H1 (cell line): Measurements from ENCODE around the gene MEGF11. TPM values are rescaled to one million over a fixed set of nuclear protein-coding genes. Genes with fewer than 3 reads are reported as not detected.

Source experiments
- CTCF ChIA-PET: fragments of 300-600 bp; sonication (Branson Sonifier 250); formaldehyde crosslinking; loops from one replicate; lab custom pipeline; 2021; ENCODE audit not compliant: partially characterized antibody; lab: Charles Lee
- POLR2A ChIA-PET: fragments of 300-600 bp; sonication (Branson Sonifier 250); formaldehyde crosslinking; loops from one replicate; lab custom pipeline; 2021; ENCODE audit warnings: inconsistent platforms; ENCODE audit not compliant: partially characterized antibody; lab: Charles Lee
- DNase-seq, 2 experiments: peaks; one replicate each; pipeline versions ENCODE4 v3.0.0 to v3.0.0-alpha.2; 2010 to 2022; ENCODE audit warnings: low spot score in 2 of 2, low read depth in 1 of 2, mixed read lengths in 1 of 2
- FAIRE-seq: peaks from 2 replicates; lab custom pipeline; 2011; peaks lifted over from hg19 to GRCh38; lab: Jason Lieb, UNC
- H2AFZ ChIP-seq: 2 replicates; pipeline ENCODE4 v1.8.1; 2012; ENCODE audit warnings: low read length, inconsistent platforms
- H2AK5ac ChIP-seq: 2 replicates; pipeline ENCODE4 v1.6.1; 2013; ENCODE audit warnings: low read depth, low read length
- H2BK120ac ChIP-seq: replicated peaks from 2 replicates; pipeline ENCODE3; 2013; ENCODE audit warnings: low read depth, low read length, inconsistent platforms
- H2BK12ac ChIP-seq: 2 replicates; pipeline ENCODE4 v1.6.1; 2013; ENCODE audit warnings: low read depth, low read length
- H2BK15ac ChIP-seq: 2 replicates; pipeline ENCODE4 v1.6.1; 2013; ENCODE audit warnings: low read length
- H2BK20ac ChIP-seq: 2 replicates; pipeline ENCODE4 v1.6.1; 2013; ENCODE audit warnings: low read length
- H2BK5ac ChIP-seq: 2 replicates; pipeline ENCODE4 v1.6.1; 2013; ENCODE audit warnings: low read depth, low read length
- H3K14ac ChIP-seq: 2 replicates; pipeline ENCODE4 v1.6.1; 2013; ENCODE audit warnings: inconsistent platforms; ENCODE audit not compliant: insufficient read length
- H3K18ac ChIP-seq: 2 replicates; pipeline ENCODE4 v1.6.1; 2013; ENCODE audit warnings: low read length; ENCODE audit errors: extremely low read depth
- H3K23ac ChIP-seq: 2 replicates; pipeline ENCODE4 v1.6.1; 2013; ENCODE audit warnings: inconsistent platforms; ENCODE audit not compliant: insufficient read length
- H3K23me2 ChIP-seq: 2 replicates; pipeline ENCODE4 v1.6.1; 2013; ENCODE audit warnings: low read depth, low read length
- H3K27ac ChIP-seq: 2 replicates; pipeline ENCODE4 v1.6.1; 2011; ENCODE audit warnings: low read depth, low read length, inconsistent platforms
- H3K27me3 ChIP-seq, 4 experiments: replicated peaks in 1 of 4; 1 replicate in 1 of 4; 2 replicates in 3 of 4; pipeline versions ENCODE4 v1.6.1 to v1.8.1; 2011 to 2013; ENCODE audit warnings: low read length in 3 of 4, mild to moderate bottlenecking in 3 of 4, inconsistent platforms in 2 of 4, mixed read lengths in 2 of 4, moderate library complexity in 1 of 4; ENCODE audit not compliant: control insufficient read depth in 3 of 4, insufficient read depth in 3 of 4; ENCODE audit errors: extremely low read depth in 1 of 4
- H3K36me3 ChIP-seq, 4 experiments: 2 replicates each; pipeline versions ENCODE4 v1.6.1 to v1.8.1; 2011 to 2013; ENCODE audit warnings: mild to moderate bottlenecking in 4 of 4, low read length in 3 of 4, moderate library complexity in 2 of 4, control low read depth in 1 of 4, inconsistent platforms in 1 of 4; ENCODE audit not compliant: insufficient read depth in 4 of 4, control insufficient read depth in 2 of 4
- H3K4ac ChIP-seq: replicated peaks from 2 replicates; pipeline ENCODE3; 2013; ENCODE audit warnings: low read length, low read depth, mixed read lengths, inconsistent platforms; ENCODE audit not compliant: insufficient read length
- H3K4me1 ChIP-seq, 4 experiments: replicated peaks in 1 of 4; 1 replicate in 1 of 4; 2 replicates in 3 of 4; pipeline versions ENCODE4 v1.6.1 to v1.8.1; 2011 to 2013; ENCODE audit warnings: low read length in 3 of 4, inconsistent platforms in 2 of 4, mixed read lengths in 1 of 4; ENCODE audit not compliant: insufficient read depth in 4 of 4, control insufficient read depth in 3 of 4
- H3K4me2 ChIP-seq, 2 experiments: 2 replicates each; pipeline versions ENCODE4 v1.6.1 to v1.8.1; 2011 to 2013; ENCODE audit warnings: low read depth in 2 of 2, low read length in 2 of 2, control low read depth in 1 of 2, inconsistent platforms in 1 of 2, mild to moderate bottlenecking in 1 of 2; ENCODE audit not compliant: insufficient read depth in 1 of 2
- H3K4me3 ChIP-seq, 4 experiments: fragments of 200-600, 300-600 bp in 1 of 4; sonication (generic), shearing (Covaris generic), sonication (Bioruptor Twin) in 1 of 4; 2 replicates each; pipeline versions ENCODE4 v1.5.1 to v1.8.1; 2011 to 2016; ENCODE audit warnings: low read length in 4 of 4, low read depth in 3 of 4, control low read depth in 2 of 4, inconsistent platforms in 2 of 4, mild to moderate bottlenecking in 2 of 4, mixed read lengths in 1 of 4, moderate library complexity in 1 of 4; ENCODE audit not compliant: insufficient read depth in 2 of 4; ENCODE audit errors: extremely low read depth in 1 of 4
- H3K56ac ChIP-seq: replicated peaks from 2 replicates; pipeline ENCODE3; 2013; ENCODE audit warnings: low read depth, mild to moderate bottlenecking, mixed read lengths, low read length, inconsistent platforms; ENCODE audit not compliant: insufficient read length
- H3K79me1 ChIP-seq: 2 replicates; pipeline ENCODE4 v1.6.1; 2013; ENCODE audit warnings: low read depth, low read length, control low read depth
- H3K79me2 ChIP-seq, 2 experiments: 2 replicates each; pipeline versions ENCODE4 v1.6.1 to v1.8.1; 2012 to 2013; ENCODE audit warnings: low read length in 2 of 2, mild to moderate bottlenecking in 2 of 2, inconsistent platforms in 1 of 2; ENCODE audit not compliant: insufficient read depth in 2 of 2, control insufficient read depth in 1 of 2
- H3K9ac ChIP-seq, 4 experiments: replicated peaks in 1 of 4; 1 replicate in 1 of 4; 2 replicates in 3 of 4; pipeline versions ENCODE4 v1.6.1 to v1.8.1; 2011 to 2013; ENCODE audit warnings: low read depth in 3 of 4, low read length in 3 of 4, control low read depth in 2 of 4, mild to moderate bottlenecking in 2 of 4, moderate library complexity in 2 of 4, inconsistent platforms in 1 of 4; ENCODE audit errors: extremely low read depth in 1 of 4
- H3K9me3 ChIP-seq, 2 experiments: 2 replicates each; pipeline versions ENCODE4 v1.6.1 to v1.8.1; 2012 to 2013; ENCODE audit warnings: mild to moderate bottlenecking in 2 of 2, moderate library complexity in 2 of 2, control low read depth in 1 of 2, inconsistent platforms in 1 of 2, low read depth in 1 of 2, low read length in 1 of 2, mixed read lengths in 1 of 2; ENCODE audit not compliant: insufficient read depth in 2 of 2
- H4K20me1 ChIP-seq, 2 experiments: replicated peaks in 1 of 2; 2 replicates each; pipeline versions ENCODE3 to v1.8.1; 2011 to 2013; ENCODE audit warnings: inconsistent platforms in 2 of 2, low read length in 2 of 2, mild to moderate bottlenecking in 1 of 2; ENCODE audit not compliant: insufficient read depth in 2 of 2, control insufficient read depth in 1 of 2
- H4K5ac ChIP-seq: 2 replicates; pipeline ENCODE4 v1.6.1; 2013; ENCODE audit warnings: low read length, low read depth, mixed read lengths, inconsistent platforms; ENCODE audit not compliant: insufficient read length
- H4K8ac ChIP-seq: 2 replicates; pipeline ENCODE4 v1.8.0; 2013; ENCODE audit warnings: mild to moderate bottlenecking, moderate library complexity, low read length, inconsistent platforms; ENCODE audit not compliant: insufficient read depth; ENCODE audit errors: extremely low read depth
- H4K91ac ChIP-seq: replicated peaks from 2 replicates; pipeline ENCODE3; 2013; ENCODE audit warnings: low read length, mixed read lengths, inconsistent platforms; ENCODE audit not compliant: insufficient read length
- BCL11A ChIP-seq, 2 experiments: IDR thresholded peaks; one replicate each; pipeline ENCODE4 v1.6.1; 2011; ENCODE audit warnings: low read depth in 2 of 2, low read length in 2 of 2, mild to moderate bottlenecking in 2 of 2
- CBX5 ChIP-seq: fragments of 300-800, 300-1000 bp; sonication (generic); IDR thresholded peaks from 2 replicates; pipeline ENCODE4 v1.7.1; 2016; ENCODE audit warnings: antibody characterized with exemption, low read length, low read depth
- CTBP2 ChIP-seq: IDR thresholded peaks from 2 replicates; pipeline ENCODE4 v1.7.0; 2011; ENCODE audit warnings: borderline replicate concordance, mild to moderate bottlenecking, moderate library complexity, mixed read lengths, low read length; ENCODE audit not compliant: insufficient read depth, insufficient read length
- E2F6 ChIP-seq: IDR thresholded peaks from 2 replicates; pipeline ENCODE4 v1.6.1; 2012; ENCODE audit warnings: inconsistent platforms
- EP300 ChIP-seq, 2 experiments: IDR thresholded peaks; 1 replicate in 1 of 2; 2 replicates in 1 of 2; pipeline ENCODE4 v1.6.1; 2011 to 2012; ENCODE audit warnings: low read depth in 2 of 2, low read length in 2 of 2, mild to moderate bottlenecking in 2 of 2, borderline replicate concordance in 1 of 2, inconsistent platforms in 1 of 2, moderate library complexity in 1 of 2
- NANOG ChIP-seq: IDR thresholded peaks from 2 replicates; pipeline ENCODE4 v1.6.1; 2011; ENCODE audit warnings: low read length, low read depth, mild to moderate bottlenecking, inconsistent platforms; ENCODE audit not compliant: insufficient read depth, poor library complexity, severe bottlenecking
- NRF1 ChIP-seq: IDR thresholded peaks from 2 replicates; pipeline ENCODE4 v1.6.1; 2011; ENCODE audit warnings: mild to moderate bottlenecking, low read depth, low read length, improper control_type of control experiment
- POLR2A ChIP-seq, 2 experiments: IDR thresholded peaks; 1 replicate in 1 of 2; 2 replicates in 1 of 2; pipeline ENCODE4 v1.6.1; 2011; ENCODE audit warnings: low read depth in 2 of 2, low read length in 2 of 2, mild to moderate bottlenecking in 2 of 2; ENCODE audit errors: control extremely low read depth in 1 of 2
- RBBP5 ChIP-seq: IDR thresholded peaks from 2 replicates; pipeline ENCODE4 v1.7.1; 2012; ENCODE audit warnings: low read depth, mild to moderate bottlenecking, inconsistent platforms, low read length, moderate library complexity, borderline replicate concordance
- RNF2 ChIP-seq: fragments of 200-900, 300-1000 bp; sonication (generic); IDR thresholded peaks from 2 replicates; pipeline ENCODE4 v1.7.1; 2016; ENCODE audit warnings: borderline replicate concordance, low read depth, mild to moderate bottlenecking, antibody characterized with exemption, low read length; ENCODE audit not compliant: poor library complexity, severe bottlenecking; ENCODE audit errors: missing control alignments
- SP1 ChIP-seq: IDR thresholded peaks from 2 replicates; pipeline ENCODE4 v1.6.1; 2011; ENCODE audit warnings: low read depth, low read length
- SP4 ChIP-seq: IDR thresholded peaks from 2 replicates; pipeline ENCODE4 v1.6.1; 2012; ENCODE audit warnings: low read length, inconsistent platforms
- SRF ChIP-seq: IDR thresholded peaks from 2 replicates; pipeline ENCODE4 v1.6.1; 2011; ENCODE audit warnings: mild to moderate bottlenecking, low read depth, low read length, moderate library complexity
- TAF1 ChIP-seq: IDR thresholded peaks from 2 replicates; pipeline ENCODE4 v1.6.1; 2011; ENCODE audit warnings: mild to moderate bottlenecking, low read depth, low read length
- WGBS, 2 experiments: shearing (Covaris generic) in 1 of 2; methylation state at CpG; one replicate each; pipeline versions ENCODE4 v1.1.6 to v1.1.7; 2013 to 2015; ENCODE audit warnings: low lambda C conversion rate in 2 of 2, mixed read lengths in 2 of 2, inconsistent platforms in 1 of 2, low coverage in 1 of 2, missing lambda C conversion rate in 1 of 2; ENCODE audit not compliant: insufficient replicate concordance in 2 of 2, insufficient coverage in 1 of 2, insufficient read length in 1 of 2; ENCODE audit errors: extremely low coverage in 1 of 2, missing lambda C conversion rate in 1 of 2; 5-methylcytosine and 5-hydroxymethylcytosine counted together
- polyA plus RNA-seq, 7 experiments: library from polyadenylated mRNA; depleted of rRNA in 3 of 7; stranded (reverse) in 5 of 7; unstranded in 2 of 7; fragments of >200 nt in 5 of 7; fragments of 200-250 nt in 2 of 7; gene quantifications; 1 replicate in 5 of 7; 2 replicates in 1 of 7; 4 replicates in 1 of 7; pipeline versions ENCODE4 v1.2.1 to v1.2.3, GENCODE V29; 2011 to 2013; ENCODE audit warnings: missing spikeins in 2 of 7, mixed read lengths in 2 of 7
- total RNA-seq: library from RNA; stranded (reverse); fragmentation: NEBNext Ultra II Directional; extraction: Animal tissue kit (Norgen Biotek cat#: 25700); gene quantifications from 2 replicates; pipeline ENCODE4 v1.2.1, GENCODE V29; 2021

The MEGF11 gene
- total and polyA plus RNA-seq, 2 of the 8 experiments (the other 6 are each of a cell fraction or from before 2014, with no cell fraction given) = 4.4 to 4.8 TPM

DNA sequence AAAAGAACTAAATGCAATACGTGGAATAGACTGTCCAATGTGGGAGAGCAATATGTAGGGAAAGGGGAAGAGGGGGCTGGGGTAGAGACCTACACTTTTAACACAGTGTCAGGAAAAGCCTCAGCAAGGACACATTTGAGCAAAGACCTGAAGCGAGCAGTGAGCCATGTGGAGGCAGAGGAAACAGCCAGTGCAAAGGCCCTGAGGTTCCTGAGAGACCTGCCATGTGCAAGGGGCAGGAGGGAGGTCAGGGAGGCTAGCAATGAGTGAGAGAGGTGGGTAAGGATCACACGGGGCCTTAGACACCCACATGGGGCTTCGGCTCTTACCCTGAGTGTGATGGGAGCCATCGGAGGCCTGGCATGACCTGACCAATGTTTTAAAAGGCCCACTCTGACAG is 203.3 kb downstream of the MEGF11 start:
- WGBS, 2 experiments = 87% methylated on average over 5 of the region's 5 CpGs; no CpG with 5 or more reads in 1 of the 2 experiments
- Histone ChIP-seq H3K27me3 (no peaks in the 10 kb centered on the region), H4K91ac (no peak overlapping the region), H3K79me2 (no peaks in the 10 kb centered on the region), H2AK5ac (no peak overlapping the region), H3K4me3 (no peak overlapping the region), H3K9ac (no peak overlapping the region), H4K5ac (no peak overlapping the region), H3K9me3 (no peaks in the 10 kb centered on the region), H3K14ac (no peak overlapping the region), H3K4ac (no peak overlapping the region), H3K23ac (no peak overlapping the region), H4K8ac (no peak overlapping the region), H3K36me3 (no peaks in the 10 kb centered on the region), H3K23me2 (no peaks in the 10 kb centered on the region), H2BK15ac (no peak overlapping the region), H2AFZ (no peak overlapping the region), H4K20me1 (no peaks in the 10 kb centered on the region), H3K79me1 (no peaks in the 10 kb centered on the region), H2BK12ac (no peak overlapping the region), H3K4me2 (no peak overlapping the region), H2BK120ac (no peak overlapping the region), H3K56ac (no peak overlapping the region), H2BK5ac (no peak overlapping the region), H3K18ac (no peak overlapping the region), H3K4me1 (no peaks in the 10 kb centered on the region; a peak in 2 of 7 replicates), H3K27ac (no peak overlapping the region), H2BK20ac (no peak overlapping the region)
- ChIA-PET CTCF (interaction anchor here (1.0 to 1.9 kb wide), 5 partner anchors 10 to 121 kb away, joined by 3 to 13 read pairs (median 3); no protein-coding TSS in a partner anchor), POLR2A (interaction anchor here (1.1 kb wide), 1 partner anchor 18 kb away, joined by 3 read pairs; no protein-coding TSS in a partner anchor)
- DNase-seq (no peak), FAIRE-seq (no peak)
- TF ChIP-seq SP1 = no peak
- TF ChIP-seq NRF1 = no peak
- TF ChIP-seq RBBP5 = no peak
- TF ChIP-seq SP4 = no peak
- TF ChIP-seq RNF2 = no peak
- no peak for TF ChIP-seq SRF
- no peak for TF ChIP-seq NANOG
- TF ChIP-seq BCL11A (IDR thresholded peaks at IDR 0.05; ENCODE audit: low read depth in 2 of 2, low read length in 2 of 2) = no peak
- no peak for TF ChIP-seq CBX5
- TF ChIP-seq CTBP2 = no peak
- TF ChIP-seq TAF1 = no peak
- no peak for TF ChIP-seq E2F6
- no peak for TF ChIP-seq POLR2A (IDR thresholded peaks at IDR 0.05; ENCODE audit: control extremely low read depth in 1 of 2, low read depth in 2 of 2, low read length in 2 of 2)
- TF ChIP-seq EP300 (IDR thresholded peaks at IDR 0.05; ENCODE audit: borderline replicate concordance in 1 of 2, low read depth in 2 of 2, low read length in 2 of 2) = no peak
